ENCODE data around the gene LHFPL4. TPM values are rescaled to one million over a fixed set of nuclear protein-coding genes. Genes with fewer than 3 reads are reported as not detected.

Gene LHFPL4
- total and polyA plus RNA-seq, 2 of the 8 experiments (the other 6 are each of a cell fraction or from before 2014, with no cell fraction given) = 5.0 to 16.9 TPM

GRCh38 chr3:9600597-9600996 lies 47.0 kb upstream of the LHFPL4 start:
- Histone ChIP-seq H3K9ac (replicated peaks in 1 of 4; ENCODE audit: extremely low read depth in 1 of 4, low read depth in 3 of 4, low read length in 3 of 4) (no peak overlapping the region), H2BK12ac (ENCODE audit: low read depth, low read length) (no peak overlapping the region), H4K5ac (ENCODE audit: insufficient read length, low read depth, low read length) (no peak overlapping the region), H2AFZ (ENCODE audit: low read length) (no peak overlapping the region; the same call in 1 of the 2 replicates), H3K4me3 (ENCODE audit: extremely low read depth in 1 of 4, insufficient read depth in 2 of 4, low read depth in 3 of 4, low read length in 4 of 4) (no peak overlapping the region), H4K91ac (replicated peaks; ENCODE audit: insufficient read length, low read length) (no peak overlapping the region), H3K27me3 (replicated peaks in 1 of 4; ENCODE audit: control insufficient read depth in 3 of 4, extremely low read depth in 1 of 4, insufficient read depth in 3 of 4, low read length in 3 of 4) (no peaks in the 10 kb centered on the region), H2BK120ac (replicated peaks; ENCODE audit: low read depth, low read length) (no peak overlapping the region), H3K79me1 (ENCODE audit: low read depth, low read length) (no peaks in the 10 kb centered on the region), H3K4me2 (ENCODE audit: insufficient read depth in 1 of 2, low read depth in 2 of 2, low read length in 2 of 2) (no peak overlapping the region), H3K23me2 (ENCODE audit: low read depth, low read length) (no peaks in the 10 kb centered on the region), H3K36me3 (ENCODE audit: control insufficient read depth in 2 of 4, insufficient read depth in 4 of 4, low read length in 3 of 4) (no peaks in the 10 kb centered on the region), H3K18ac (ENCODE audit: extremely low read depth, low read length) (no peak overlapping the region; the same call in 1 of the 2 replicates), H2BK20ac (ENCODE audit: low read length) (no peak overlapping the region), H3K23ac (ENCODE audit: insufficient read length) (no peak overlapping the region), H3K79me2 (ENCODE audit: control insufficient read depth in 1 of 2, insufficient read depth in 2 of 2, low read length in 2 of 2) (no peaks in the 10 kb centered on the region), H3K27ac (ENCODE audit: low read depth, low read length) (no peak overlapping the region), H3K4ac (replicated peaks; ENCODE audit: insufficient read length, low read depth, low read length) (no peak overlapping the region), H3K4me1 (replicated peaks in 1 of 4; ENCODE audit: control insufficient read depth in 3 of 4, insufficient read depth in 4 of 4, low read length in 3 of 4) (no peaks in the 10 kb centered on the region), H4K8ac (ENCODE audit: extremely low read depth, insufficient read depth, low read length) (peak overlapping the region; percentile 51; the same call in 1 of the 2 replicates), H3K14ac (ENCODE audit: insufficient read length) (no peak overlapping the region), H3K9me3 (ENCODE audit: insufficient read depth in 2 of 2, low read depth in 1 of 2, low read length in 1 of 2) (peaks cover 6 to 10% of the 10 kb centered on the region in 2 experiments; a peak in 3 of 4 replicates), H2BK15ac (ENCODE audit: low read length) (no peak overlapping the region), H2BK5ac (ENCODE audit: low read depth, low read length) (no peak overlapping the region), H3K56ac (replicated peaks; ENCODE audit: insufficient read length, low read depth, low read length) (no peak overlapping the region), H2AK5ac (ENCODE audit: low read depth, low read length) (no peak overlapping the region), H4K20me1 (replicated peaks in 1 of 2; ENCODE audit: control insufficient read depth in 1 of 2, insufficient read depth in 2 of 2, low read length in 2 of 2) (no peaks in the 10 kb centered on the region)
- 96% methylated on average over 9 of the region's 42 CpGs; no CpG with 5 or more reads in 1 of the 2 experiments for WGBS, 2 experiments (ENCODE audit: extremely low coverage in 1 of 2, insufficient coverage in 1 of 2, insufficient read length in 1 of 2, insufficient replicate concordance in 2 of 2, low coverage in 1 of 2, low lambda C conversion rate in 2 of 2, missing lambda C conversion rate in 1 of 2)
- FAIRE-seq (no peak), DNase-seq (ENCODE audit: low read depth in 1 of 2, low spot score in 2 of 2) (peak in 1 of 2 experiments; percentile 58)
- CTCF ChIA-PET (ENCODE audit: partially characterized antibody) = no interaction called here
- POLR2A ChIA-PET (ENCODE audit: partially characterized antibody) = no interaction called here
- TF ChIP-seq TBP (IDR thresholded peaks at IDR 0.05; ENCODE audit: low read depth, low read length) (no peak), SP4 (IDR thresholded peaks at IDR 0.05; ENCODE audit: low read length) (no peak), ASH2L (IDR thresholded peaks at IDR 0.05; ENCODE audit: low read length) (no peak)

Data from H1 (cell line).